ENCODE measurements around the gene TBPL1. TPM values are rescaled to one million over a fixed set of nuclear protein-coding genes. Genes with fewer than 3 reads are reported as not detected.

The TBPL1 gene
- total and polyA plus RNA-seq, 9 of the 15 experiments (the other 6 are each of a cell fraction or from before 2014, with no cell fraction given), result 78.1 to 152 (median 107) TPM

- Histone ChIP-seq H3K27ac (ENCODE audit: extremely low read depth, low read depth, low read length) (peak overlapping the region; percentile 87), H3K9me3 (replicated peaks; ENCODE audit: control insufficient read depth, insufficient read depth, low read depth, low read length) (no peaks in the 10 kb centered on the region), H3K9ac (ENCODE audit: insufficient read depth in 1 of 2, low read depth in 2 of 2, low read length in 2 of 2) (peak overlapping the region; percentile 73 to 95), H3K9me1 (ENCODE audit: control insufficient read depth, insufficient read depth, low read length) (no peaks in the 10 kb centered on the region), H3K79me2 (ENCODE audit: control insufficient read depth, insufficient read depth, low read length) (peaks cover 70% of the 10 kb centered on the region), H3K4me2 (ENCODE audit: insufficient read depth, low read length) (peak overlapping the region; percentile 99), H3K36me3 (ENCODE audit: control insufficient read depth, insufficient read depth, low read length) (peaks cover 6% of the 10 kb centered on the region; the same call in 2 of the 3 replicates), H3K4me3 (peak overlapping the region; percentile 92), H2AFZ (ENCODE audit: low read depth, low read length) (no peak overlapping the region), H3K27me3 (ENCODE audit: control insufficient read depth in 2 of 2, insufficient read depth in 2 of 2, low read length in 2 of 2) (no peaks in the 10 kb centered on the region), H3K4me1 (replicated peaks in 1 of 2; ENCODE audit: control insufficient read depth in 2 of 2, insufficient read depth in 2 of 2, low read length in 2 of 2) (peaks cover 11 to 12% of the 10 kb centered on the region in 2 experiments; a peak in 3 of 5 replicates), H4K20me1 (replicated peaks; ENCODE audit: control insufficient read depth, insufficient read depth, low read length) (no peaks in the 10 kb centered on the region)
- DNase-seq (ENCODE audit: extremely low read depth in 1 of 4, low spot score in 3 of 4) (peak in 2 of 4 experiments; percentile 36 to 58), FAIRE-seq (no peak), ATAC-seq (peak; percentile 22)
- in situ Hi-C loops (cut with MboI) (no loop called here), intact Hi-C loops (cut with micrococcal nuclease) (loop anchor here (1.0 to 10.0 kb wide), 3 partner anchors 19 to 1231 kb away; partner anchors contain the start of genes MYB and RPS12)
- under 1% methylated on average over 22 of the region's 23 CpGs for WGBS (ENCODE audit: insufficient coverage, low coverage, missing lambda C conversion rate)
- BruUV-seq (replicated peaks), result TSS peak; percentile 39
- ChIA-PET CTCF (ENCODE audit: low intra/inter-chr PET ratio) (no interaction called here), POLR2A (interaction anchor here (0.6 to 3.7 kb wide), 15 partner anchors 8 to 1140 kb away, joined by 3 to 19 read pairs (median 4); partner anchors contain the start of gene RPS12)
- TF ChIP-seq DEAF1 (CRISPR knock-in tag; IDR thresholded peaks at IDR 0.05), result 0 out of 2 replicates have a peak, but pooled peaks have one; percentile 9
- TF ChIP-seq MNT (conservative IDR thresholded peaks at IDR 0.05), result peak in 1 of 2 experiments; percentile 15; a peak in 1 of 4 replicates
- TF ChIP-seq AFF1 (IDR thresholded peaks at IDR 0.05; ENCODE audit: low read depth in 1 of 2, partially characterized antibody in 2 of 2), result peak in 1 of 2 experiments; percentile 43
- no peak for TF ChIP-seq FOXO4 (CRISPR knock-in tag; IDR thresholded peaks at IDR 0.05)
- TF ChIP-seq TCF3 (CRISPR knock-in tag; IDR thresholded peaks at IDR 0.05), result 0 out of 2 replicates have a peak, but pooled peaks have one; percentile 7
- TF ChIP-seq ZNF431 (CRISPR knock-in tag; IDR thresholded peaks at IDR 0.05), result no peak
- peak; percentile 39 for TF ChIP-seq KDM5B (IDR thresholded peaks at IDR 0.05; ENCODE audit: insufficient replicate concordance, low read depth, low read length)
- TF ChIP-seq JUN (IDR thresholded peaks at IDR 0.05; ENCODE audit: borderline replicate concordance, low read depth, low read length), result no peak
- TF ChIP-seq JUN (CRISPR knock-in tag; IDR thresholded peaks at IDR 0.05; ENCODE audit: borderline replicate concordance), result no peak
These were observed 801 bp downstream of the TBPL1 start for GRCh38 chr6:133953634-133954415.

Data from K562 (cell line).